DOHH2 (cell line): ENCODE results near the gene WDR73.
"Not testable (repeated sequence)": the region's sequence is repeated elsewhere in the genome, so short reads cannot be mapped to it uniquely, and the experiment has no call there.

Experiments used
- H3F3A ChIP-seq: fragments of 200-600 bp; sonication (generic), shearing (Covaris generic); 2 replicates; pipeline ENCODE4 v1.6.0; 2016; ENCODE audit warnings: antibody characterized with exemption, mild to moderate bottlenecking; ENCODE audit not compliant: control insufficient read depth, insufficient read depth
- H3K27ac ChIP-seq: fragments of 200-600 bp; sonication (generic); 2 replicates; pipeline ENCODE4 v1.5.1; 2014; ENCODE audit warnings: low read depth, mild to moderate bottlenecking, low read length, moderate library complexity
- H3K27me3 ChIP-seq: fragments of 200-600 bp; sonication (generic); 2 replicates; pipeline ENCODE4 v1.6.1; 2014; ENCODE audit warnings: mild to moderate bottlenecking, low read length, mixed read lengths; ENCODE audit not compliant: control insufficient read depth
- H3K36me3 ChIP-seq: fragments of 200-600 bp; sonication (generic); 2 replicates; pipeline ENCODE4 v1.6.1; 2014; ENCODE audit warnings: mild to moderate bottlenecking, low read length, moderate library complexity, mixed read lengths; ENCODE audit not compliant: control insufficient read depth
- H3K4me1 ChIP-seq: fragments of 200-600 bp; sonication (generic); 2 replicates; pipeline ENCODE4 v1.6.1; 2014; ENCODE audit warnings: mild to moderate bottlenecking, low read length, mixed read lengths; ENCODE audit not compliant: control insufficient read depth
- H3K4me2 ChIP-seq: fragments of 200-600 bp; sonication (generic); 2 replicates; pipeline ENCODE4 v1.6.0; 2014; ENCODE audit warnings: mild to moderate bottlenecking, low read length, moderate library complexity
- H3K4me3 ChIP-seq: fragments of 200-600 bp; sonication (generic); 2 replicates; pipeline ENCODE4 v1.5.1; 2014; ENCODE audit warnings: mild to moderate bottlenecking, low read length, mixed read lengths
- H3K79me2 ChIP-seq: fragments of 200-600 bp; sonication (generic); 2 replicates; pipeline ENCODE4 v1.6.1; 2014; ENCODE audit warnings: mild to moderate bottlenecking, low read length, mixed read lengths; ENCODE audit not compliant: control insufficient read depth
- H3K9me2 ChIP-seq: fragments of 200-600 bp; sonication (generic); replicated peaks from 2 replicates; pipeline ENCODE4 v1.6.1; 2014; ENCODE audit warnings: mild to moderate bottlenecking, low read length, mixed read lengths; ENCODE audit not compliant: control insufficient read depth
- H3K9me3 ChIP-seq: fragments of 200-600 bp; sonication (generic); 2 replicates; pipeline ENCODE4 v1.6.1; 2014; ENCODE audit warnings: antibody characterized with exemption, low read length, mixed read lengths; ENCODE audit not compliant: control insufficient read depth, insufficient read depth
- H4K20me1 ChIP-seq: fragments of 200-600 bp; sonication (generic); 2 replicates; pipeline ENCODE4 v1.6.0; 2014; ENCODE audit warnings: low read depth, mild to moderate bottlenecking, antibody characterized with exemption, low read length, moderate library complexity; ENCODE audit not compliant: control insufficient read depth, insufficient read depth
- EZH2phosphoT487 ChIP-seq: fragments of 200-600 bp; sonication (generic); IDR thresholded peaks from 2 replicates; pipeline ENCODE4 v1.6.1; 2017; ENCODE audit warnings: borderline replicate concordance, mild to moderate bottlenecking, antibody characterized with exemption, low read length, moderate library complexity, mixed read lengths
- TF ChIP-seq, protein P1 (sequence below): fragments of 200-600 bp; sonication (generic); IDR thresholded peaks from one replicate; pipeline ENCODE4 v1.5.1; 2014; ENCODE audit warnings: antibody characterized with exemption, mild to moderate bottlenecking, low read depth, low read length; ENCODE audit not compliant: poor library complexity, severe bottlenecking

Gene WDR73

DNA sequence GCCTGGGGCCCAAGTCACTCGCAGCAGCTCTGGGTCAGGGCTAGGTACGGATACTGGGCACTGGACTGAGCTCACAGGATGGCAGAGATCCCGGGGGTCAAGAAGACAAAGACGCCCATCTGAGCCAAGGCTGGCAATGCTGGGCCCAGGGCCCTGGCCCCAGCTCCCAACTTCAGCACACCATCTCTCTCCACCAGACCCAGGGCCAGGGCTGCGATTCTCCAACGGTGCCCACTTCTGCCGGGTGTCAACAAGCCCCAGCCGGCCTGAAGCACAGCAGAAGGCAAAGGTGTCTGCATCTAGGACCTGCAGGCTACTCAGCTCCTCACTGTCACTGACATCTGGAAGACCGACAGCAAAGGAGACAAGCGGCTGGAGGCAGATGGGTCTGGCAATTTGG lies 8.6 kb downstream of the WDR73 start:
- H3K4me1 ChIP-seq, result peaks cover 9% of the 10 kb centered on the region
- no peaks in the 10 kb centered on the region for H3K9me3 ChIP-seq
- no peaks in the 10 kb centered on the region for H3K79me2 ChIP-seq
- H3F3A ChIP-seq, result peaks cover 5% of the 10 kb centered on the region
- H3K27me3 ChIP-seq, result no peaks in the 10 kb centered on the region
- H4K20me1 ChIP-seq, result no peaks in the 10 kb centered on the region
- peaks cover 88% of the 10 kb centered on the region for H3K36me3 ChIP-seq
- H3K4me2 ChIP-seq, result no peak overlapping the region
- no peak for TF ChIP-seq EZH2phosphoT487
- TF ChIP-seq, protein P1, sequence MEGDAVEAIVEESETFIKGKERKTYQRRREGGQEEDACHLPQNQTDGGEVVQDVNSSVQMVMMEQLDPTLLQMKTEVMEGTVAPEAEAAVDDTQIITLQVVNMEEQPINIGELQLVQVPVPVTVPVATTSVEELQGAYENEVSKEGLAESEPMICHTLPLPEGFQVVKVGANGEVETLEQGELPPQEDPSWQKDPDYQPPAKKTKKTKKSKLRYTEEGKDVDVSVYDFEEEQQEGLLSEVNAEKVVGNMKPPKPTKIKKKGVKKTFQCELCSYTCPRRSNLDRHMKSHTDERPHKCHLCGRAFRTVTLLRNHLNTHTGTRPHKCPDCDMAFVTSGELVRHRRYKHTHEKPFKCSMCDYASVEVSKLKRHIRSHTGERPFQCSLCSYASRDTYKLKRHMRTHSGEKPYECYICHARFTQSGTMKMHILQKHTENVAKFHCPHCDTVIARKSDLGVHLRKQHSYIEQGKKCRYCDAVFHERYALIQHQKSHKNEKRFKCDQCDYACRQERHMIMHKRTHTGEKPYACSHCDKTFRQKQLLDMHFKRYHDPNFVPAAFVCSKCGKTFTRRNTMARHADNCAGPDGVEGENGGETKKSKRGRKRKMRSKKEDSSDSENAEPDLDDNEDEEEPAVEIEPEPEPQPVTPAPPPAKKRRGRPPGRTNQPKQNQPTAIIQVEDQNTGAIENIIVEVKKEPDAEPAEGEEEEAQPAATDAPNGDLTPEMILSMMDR, result no peak
- H3K9me2 ChIP-seq, result no peaks in the 10 kb centered on the region
- H3K4me3 ChIP-seq, result no peak overlapping the region
- H3K27ac ChIP-seq, result no peak overlapping the region

DNA sequence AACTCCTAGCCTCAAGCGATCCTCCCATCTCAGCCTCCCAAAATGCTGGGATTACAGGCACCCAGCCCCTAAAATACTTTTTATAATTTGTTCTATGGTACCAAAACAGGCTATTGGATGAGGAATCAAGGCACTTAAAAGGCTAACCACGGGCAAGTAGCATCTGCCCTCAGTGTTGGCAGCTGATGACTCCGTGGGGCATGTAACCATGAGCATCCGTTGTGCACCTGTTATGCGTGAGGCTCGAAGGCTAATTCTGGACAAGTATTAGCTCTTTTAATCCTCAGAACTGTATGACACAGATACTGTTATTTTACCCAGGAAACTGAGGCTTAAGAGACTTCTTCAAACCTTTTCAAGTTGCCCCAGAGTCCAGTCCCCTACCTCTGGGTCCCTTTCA lies 10.2 kb downstream of the WDR73 start:
- Histone ChIP-seq H3K27ac (no peak overlapping the region), H4K20me1 (no peaks in the 10 kb centered on the region), H3K9me2 (no peaks in the 10 kb centered on the region), H3K9me3 (no peaks in the 10 kb centered on the region), H3F3A (peaks cover 5% of the 10 kb centered on the region), H3K27me3 (no peaks in the 10 kb centered on the region), H3K79me2 (no peaks in the 10 kb centered on the region), H3K36me3 (peaks cover 91% of the 10 kb centered on the region), H3K4me3 (no peak overlapping the region), H3K4me1 (peaks cover 9% of the 10 kb centered on the region), H3K4me2 (no peak overlapping the region)
- TF ChIP-seq, protein P1, result no peak
- TF ChIP-seq EZH2phosphoT487, result no peak

DNA sequence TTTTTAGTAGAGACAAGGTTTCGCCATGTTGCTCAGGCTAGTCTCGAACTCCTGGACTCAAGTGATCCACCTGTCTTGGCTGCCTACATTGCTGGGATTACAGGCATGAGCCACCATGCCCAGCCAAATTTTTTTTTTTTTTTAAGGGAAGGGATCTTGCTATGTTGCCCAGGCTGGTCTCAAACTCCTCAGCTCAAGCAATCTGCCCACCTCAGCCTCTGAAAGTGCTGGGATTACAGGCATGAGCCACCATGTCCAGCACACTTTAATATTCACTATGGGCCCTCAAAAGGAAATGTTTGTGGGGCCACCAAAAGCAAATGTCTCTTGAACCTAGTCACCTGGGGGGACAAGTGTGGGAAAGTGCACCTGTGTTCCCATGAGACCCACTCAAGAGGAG lies 11.4 kb downstream of the WDR73 start:
- not testable (repeated sequence) for H3K4me2 ChIP-seq, H3F3A ChIP-seq, H3K4me3 ChIP-seq, H3K9me2 ChIP-seq, H4K20me1 ChIP-seq, H3K27me3 ChIP-seq, H3K79me2 ChIP-seq, H3K9me3 ChIP-seq, H3K4me1 ChIP-seq, H3K27ac ChIP-seq
- peaks cover 89% of the 10 kb centered on the region for H3K36me3 ChIP-seq

DNA sequence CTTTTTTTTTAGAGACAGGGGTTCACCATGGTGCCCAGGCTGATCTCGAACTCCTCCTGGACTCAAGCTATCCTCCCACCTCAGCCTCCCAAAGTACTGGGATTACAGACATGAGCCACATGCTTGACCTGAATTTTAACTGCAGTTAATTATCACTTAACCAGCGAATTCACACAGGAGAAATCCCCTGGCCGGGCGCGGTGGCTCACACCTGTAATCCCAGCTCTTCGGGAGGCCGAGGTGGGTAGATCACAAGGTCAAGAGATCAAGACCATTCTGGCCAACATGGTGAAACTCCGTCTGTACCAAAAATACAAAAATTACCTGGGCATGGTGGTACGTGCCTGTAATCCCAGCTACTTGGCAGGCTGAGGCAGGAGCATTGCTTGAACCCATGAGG lies 12.2 kb downstream of the WDR73 start:
- not testable (repeated sequence) for H4K20me1 ChIP-seq, H3K27me3 ChIP-seq, H3K79me2 ChIP-seq, H3K4me1 ChIP-seq, H3K9me2 ChIP-seq, H3K4me3 ChIP-seq, H3K27ac ChIP-seq, H3F3A ChIP-seq, H3K9me3 ChIP-seq, H3K4me2 ChIP-seq
- H3K36me3 ChIP-seq, result peaks cover 82% of the 10 kb centered on the region
